Endothelial cell of umbilical vein (primary cell): ENCODE data around the gene DCC. TPM values are rescaled to one million over a fixed set of nuclear protein-coding genes. Genes with fewer than 3 reads are reported as not detected.

Experiments
- BruUV-seq: library from RNA; stranded (reverse); fragments of 400-500 nt; replicated peaks from 2 replicates; lab custom pipeline; 2021; lab: Mats Ljungman, UMichigan
- CTCF ChIA-PET: fragments of 300-600, 350-600 bp; sonication (Branson Sonifier 250); formaldehyde crosslinking; loops from one replicate; lab custom pipeline; 2021; ENCODE audit warnings: antibody characterized with exemption, inconsistent platforms; lab: Charles Lee
- POLR2A ChIA-PET: fragments of 300-600, 350-600 bp; sonication (Branson Sonifier 250); formaldehyde crosslinking; loops from one replicate; lab custom pipeline; 2021; ENCODE audit warnings: antibody characterized with exemption, inconsistent platforms; lab: Charles Lee
- DNase-seq: peaks from one replicate; pipeline ENCODE4 v3.0.0-alpha.2; 2011; ENCODE audit warnings: low read depth, low spot score
- FAIRE-seq: peaks from 2 replicates; lab custom pipeline; 2011; peaks lifted over from hg19 to GRCh38; lab: Jason Lieb, UNC
- H2AFZ ChIP-seq: 2 replicates; pipeline ENCODE4 v1.6.0; 2012; ENCODE audit warnings: low read depth, low read length, control low read depth, inconsistent platforms
- H3K27ac ChIP-seq: 2 replicates; pipeline ENCODE4 v1.5.1; 2011; ENCODE audit warnings: low read depth, mild to moderate bottlenecking, control low read depth, low read length, moderate library complexity; ENCODE audit not compliant: insufficient read depth
- H3K27me3 ChIP-seq, 2 experiments: 2 replicates each; pipeline versions ENCODE4 v1.6.0 to v1.6.1; 2011; ENCODE audit warnings: low read length in 2 of 2, mixed read lengths in 1 of 2; ENCODE audit not compliant: control insufficient read depth in 2 of 2, insufficient read depth in 2 of 2
- H3K36me3 ChIP-seq, 2 experiments: 2 replicates in 1 of 2; 3 replicates in 1 of 2; pipeline ENCODE4 v1.5.1; 2011; ENCODE audit warnings: low read length in 2 of 2, mild to moderate bottlenecking in 1 of 2, moderate library complexity in 1 of 2; ENCODE audit not compliant: control insufficient read depth in 2 of 2, insufficient read depth in 2 of 2; ENCODE audit errors: extremely low read depth in 1 of 2
- H3K4me1 ChIP-seq: 3 replicates; pipeline ENCODE4 v1.5.1; 2011; ENCODE audit warnings: mild to moderate bottlenecking, low read length; ENCODE audit not compliant: control insufficient read depth, insufficient read depth; ENCODE audit errors: extremely low read depth
- H3K4me2 ChIP-seq: 2 replicates; pipeline ENCODE4 v1.6.1; 2011; ENCODE audit warnings: low read length, control low read depth, mixed read lengths; ENCODE audit not compliant: insufficient read depth
- H3K4me3 ChIP-seq, 3 experiments: fragments of 200-600 bp in 1 of 3; sonication (generic), shearing (Covaris generic) in 1 of 3; replicated peaks in 1 of 3; 2 replicates each; pipeline ENCODE4 v1.5.1; 2011 to 2016; ENCODE audit warnings: control low read depth in 3 of 3, low read length in 3 of 3, mild to moderate bottlenecking in 2 of 3, inconsistent platforms in 1 of 3, low read depth in 1 of 3, moderate library complexity in 1 of 3; ENCODE audit not compliant: insufficient read depth in 1 of 3
- H3K79me2 ChIP-seq: 2 replicates; pipeline ENCODE4 v1.6.0; 2012; ENCODE audit warnings: low read length, inconsistent platforms; ENCODE audit not compliant: control insufficient read depth, insufficient read depth
- H3K9ac ChIP-seq: replicated peaks from 2 replicates; pipeline ENCODE3; 2011; ENCODE audit warnings: low read length, control low read depth; ENCODE audit not compliant: insufficient read depth; ENCODE audit errors: extremely low read depth
- H3K9me1 ChIP-seq: replicated peaks from 3 replicates; pipeline ENCODE4 v1.6.0; 2011; ENCODE audit warnings: mild to moderate bottlenecking, low read length; ENCODE audit not compliant: control insufficient read depth, insufficient read depth; ENCODE audit errors: extremely low read depth
- H3K9me3 ChIP-seq: replicated peaks from 2 replicates; pipeline ENCODE4 v1.5.1; 2012; ENCODE audit warnings: low read length, inconsistent platforms; ENCODE audit not compliant: control insufficient read depth, insufficient read depth
- H4K20me1 ChIP-seq: replicated peaks from 2 replicates; pipeline ENCODE3; 2011; ENCODE audit warnings: mild to moderate bottlenecking, low read length; ENCODE audit not compliant: control insufficient read depth, insufficient read depth; ENCODE audit errors: extremely low read depth
- CTCF ChIP-seq, 2 donors: IDR thresholded peaks; 1 replicate in 1 of 2; 2 replicates in 1 of 2; pipeline ENCODE4 v1.5.1; 2011; ENCODE audit warnings: low read length in 2 of 2, mild to moderate bottlenecking in 2 of 2, moderate library complexity in 2 of 2, control low read depth in 1 of 2, inconsistent platforms in 1 of 2, low read depth in 1 of 2; ENCODE audit not compliant: insufficient read depth in 1 of 2; ENCODE audit errors: extremely low read depth in 1 of 2
- EZH2 ChIP-seq: IDR thresholded peaks from 2 replicates; pipeline ENCODE4 v1.6.1; 2012; ENCODE audit warnings: borderline replicate concordance, low read depth, mild to moderate bottlenecking, moderate library complexity, low read length, inconsistent platforms; ENCODE audit not compliant: severe bottlenecking
- GATA2 ChIP-seq: IDR thresholded peaks from 2 replicates; pipeline ENCODE4 v1.7.0; 2011; ENCODE audit warnings: low read depth, mild to moderate bottlenecking, moderate library complexity, mixed read lengths, low read length; ENCODE audit not compliant: insufficient read length, insufficient read depth
- MAX ChIP-seq: IDR thresholded peaks from 2 replicates; pipeline ENCODE4 v1.6.1; 2011; ENCODE audit not compliant: insufficient read depth, insufficient read length
- MYC ChIP-seq: IDR thresholded peaks from one replicate; pipeline ENCODE4 v1.6.1; 2011; ENCODE audit warnings: mild to moderate bottlenecking, low read depth, low read length
- POLR2A ChIP-seq: IDR thresholded peaks from 2 replicates; pipeline ENCODE4 v1.6.1; 2012; ENCODE audit warnings: low read depth, mild to moderate bottlenecking, control low read depth, low read length
- dilution Hi-C: fragments of 300-500 bp; cut with MboI; formaldehyde crosslinking; loops from one replicate; pipeline ENCODE4 v1.15.0; 2019; ENCODE audit warnings: low sequenced_read_pairs; ENCODE audit not compliant: extremely low pct_ligation_motif_present
- intact Hi-C: fragments of 100-400 bp; cut with micrococcal nuclease; formaldehyde crosslinking; loops from one replicate; pipeline ENCODE4 v1.10.0; 2022
- polyA plus RNA-seq, 4 experiments: library from polyadenylated mRNA; depleted of rRNA in 3 of 4; stranded (reverse) in 3 of 4; unstranded in 1 of 4; fragments of >200 nt; gene quantifications; 2 replicates each; pipeline versions ENCODE4 v1.2.1 to v1.2.3, GENCODE V29; 2011 to 2012; ENCODE audit warnings: missing spikeins in 1 of 4
- total RNA-seq: library from RNA; stranded (reverse); gene quantifications from 2 replicates; pipeline ENCODE4 v1.2.3, GENCODE V29; 2021

DCC gene
- total and polyA plus RNA-seq, 2 donors (not counting 3 experiments of a cell fraction or from before 2014, with no cell fraction given), result not detected

- Histone ChIP-seq H3K9ac (no peak overlapping the region), H3K27me3 (no peaks in the 10 kb centered on the region), H3K9me3 (no peaks in the 10 kb centered on the region), H3K4me3 (no peak overlapping the region), H4K20me1 (no peaks in the 10 kb centered on the region), H3K27ac (no peak overlapping the region), H2AFZ (no peak overlapping the region), H3K36me3 (no peaks in the 10 kb centered on the region), H3K4me2 (no peak overlapping the region), H3K4me1 (no peaks in the 10 kb centered on the region), H3K79me2 (no peaks in the 10 kb centered on the region), H3K9me1 (no peaks in the 10 kb centered on the region)
- no TSS peak for BruUV-seq
- DNase-seq (no peak), FAIRE-seq (no peak)
- intact Hi-C loops (no loop called here), dilution Hi-C loops (no loop called here)
- POLR2A ChIA-PET, result no interaction called here
- TF ChIP-seq MAX (no peak), CTCF (IDR thresholded peaks at IDR 0.05; ENCODE audit: extremely low read depth in 1 of 2, insufficient read depth in 1 of 2, low read depth in 1 of 2, low read length in 2 of 2) (no peak), GATA2 (no peak), POLR2A (no peak), EZH2 (no peak), MYC (no peak)
- CTCF ChIA-PET, result no interaction called here
These were observed 1118.3 kb downstream of the DCC start for GRCh38 chr18:53458268-53458667.
